Loucy (cell line): Measurements from ENCODE around the gene EIF4G3.

Experiments
- H2AFZ ChIP-seq: fragments of 200-600 bp; sonication (generic); 2 replicates; pipeline ENCODE4 v1.6.0; 2016; ENCODE audit warnings: antibody characterized with exemption, mild to moderate bottlenecking, low read length, moderate library complexity
- H3F3A ChIP-seq: fragments of 200-600 bp; 2 replicates; pipeline ENCODE4 v1.6.0; 2016; ENCODE audit warnings: antibody characterized with exemption, low read depth, mild to moderate bottlenecking
- H3K27me3 ChIP-seq: fragments of 200-600 bp; sonication (generic); 2 replicates; pipeline ENCODE4 v1.6.1; 2014; ENCODE audit warnings: low read length, mild to moderate bottlenecking; ENCODE audit not compliant: insufficient read depth, poor library complexity, severe bottlenecking
- H3K36me3 ChIP-seq: fragments of 200-600 bp; sonication (generic); 2 replicates; pipeline ENCODE4 v1.6.1; 2016; ENCODE audit warnings: low read length; ENCODE audit not compliant: insufficient read depth
- H3K4me1 ChIP-seq: fragments of 200-600 bp; sonication (generic); 2 replicates; pipeline ENCODE4 v1.5.1; 2014; ENCODE audit warnings: low read length, mild to moderate bottlenecking; ENCODE audit not compliant: insufficient read depth, poor library complexity, severe bottlenecking
- H3K4me2 ChIP-seq: fragments of 200-600 bp; sonication (generic); 2 replicates; pipeline ENCODE4 v1.6.0; 2014; ENCODE audit warnings: antibody characterized with exemption, low read length, low read depth, mild to moderate bottlenecking; ENCODE audit not compliant: poor library complexity, severe bottlenecking
- H3K4me3 ChIP-seq: fragments of 200-600 bp; sonication (generic); 2 replicates; pipeline ENCODE4 v1.5.1; 2014; ENCODE audit warnings: low read length, mild to moderate bottlenecking, mixed read lengths; ENCODE audit not compliant: poor library complexity, severe bottlenecking
- H3K79me2 ChIP-seq: fragments of 200-600 bp; sonication (generic); 2 replicates; pipeline ENCODE4 v1.6.1; 2014; ENCODE audit warnings: low read length; ENCODE audit not compliant: insufficient read depth
- H3K9ac ChIP-seq: fragments of 200-600 bp; sonication (generic); 2 replicates; pipeline ENCODE4 v1.6.0; 2014; ENCODE audit warnings: mild to moderate bottlenecking, low read depth, low read length, moderate library complexity; ENCODE audit not compliant: poor library complexity, severe bottlenecking
- H3K9me2 ChIP-seq: fragments of 200-600 bp; sonication (generic); replicated peaks from 2 replicates; pipeline ENCODE4 v1.6.1; 2016; ENCODE audit warnings: low read depth, low read length, mixed read lengths
- H3K9me3 ChIP-seq: fragments of 200-600 bp; sonication (generic); 2 replicates; pipeline ENCODE4 v1.6.1; 2014; ENCODE audit warnings: mild to moderate bottlenecking, antibody characterized with exemption, low read length, low read depth; ENCODE audit not compliant: insufficient read depth
- H4K20me1 ChIP-seq: fragments of 200-600 bp; sonication (generic); 2 replicates; pipeline ENCODE4 v1.6.0; 2014; ENCODE audit warnings: antibody characterized with exemption, low read length, mild to moderate bottlenecking; ENCODE audit not compliant: insufficient read depth, poor library complexity, severe bottlenecking
- EZH2phosphoT487 ChIP-seq: fragments of 200-600 bp; IDR thresholded peaks from 2 replicates; pipeline ENCODE4 v1.6.1; 2018; ENCODE audit warnings: antibody characterized with exemption, mild to moderate bottlenecking, moderate library complexity, borderline replicate concordance
- TF ChIP-seq, protein P1 (sequence below): fragments of 200-600 bp; sonication (generic); conservative IDR thresholded peaks from 2 replicates; pipeline ENCODE4 v1.5.1; 2014; ENCODE audit warnings: mild to moderate bottlenecking, antibody characterized with exemption, low read length

The EIF4G3 gene

DNA sequence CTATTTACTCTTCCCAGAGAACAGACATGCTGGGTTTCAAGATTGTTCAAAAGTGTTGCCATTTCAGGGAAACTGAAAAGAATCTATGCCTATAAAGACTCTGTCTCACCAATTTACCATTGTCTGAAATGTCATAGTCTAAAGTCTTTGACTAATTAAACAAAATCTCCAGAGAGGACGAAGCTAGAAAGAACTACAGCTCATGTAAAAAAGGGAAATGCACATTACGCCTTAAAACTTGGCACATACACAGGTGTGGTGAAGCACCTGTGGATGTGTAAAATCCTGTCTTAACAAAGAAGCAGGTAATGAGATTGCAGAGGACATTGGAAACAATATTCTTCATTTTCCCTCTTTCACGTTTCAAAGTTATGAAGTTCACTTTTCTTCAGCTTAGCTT is 130.6 kb downstream of the EIF4G3 start:
- H3K9me3 ChIP-seq: no peaks in the 10 kb centered on the region
- H4K20me1 ChIP-seq: no peaks in the 10 kb centered on the region
- peaks cover 8% of the 10 kb centered on the region; the same call in 1 of the 2 replicates for H3K36me3 ChIP-seq
- no peaks in the 10 kb centered on the region for H3K27me3 ChIP-seq
- H3K9me2 ChIP-seq: no peaks in the 10 kb centered on the region
- TF ChIP-seq, protein P1, sequence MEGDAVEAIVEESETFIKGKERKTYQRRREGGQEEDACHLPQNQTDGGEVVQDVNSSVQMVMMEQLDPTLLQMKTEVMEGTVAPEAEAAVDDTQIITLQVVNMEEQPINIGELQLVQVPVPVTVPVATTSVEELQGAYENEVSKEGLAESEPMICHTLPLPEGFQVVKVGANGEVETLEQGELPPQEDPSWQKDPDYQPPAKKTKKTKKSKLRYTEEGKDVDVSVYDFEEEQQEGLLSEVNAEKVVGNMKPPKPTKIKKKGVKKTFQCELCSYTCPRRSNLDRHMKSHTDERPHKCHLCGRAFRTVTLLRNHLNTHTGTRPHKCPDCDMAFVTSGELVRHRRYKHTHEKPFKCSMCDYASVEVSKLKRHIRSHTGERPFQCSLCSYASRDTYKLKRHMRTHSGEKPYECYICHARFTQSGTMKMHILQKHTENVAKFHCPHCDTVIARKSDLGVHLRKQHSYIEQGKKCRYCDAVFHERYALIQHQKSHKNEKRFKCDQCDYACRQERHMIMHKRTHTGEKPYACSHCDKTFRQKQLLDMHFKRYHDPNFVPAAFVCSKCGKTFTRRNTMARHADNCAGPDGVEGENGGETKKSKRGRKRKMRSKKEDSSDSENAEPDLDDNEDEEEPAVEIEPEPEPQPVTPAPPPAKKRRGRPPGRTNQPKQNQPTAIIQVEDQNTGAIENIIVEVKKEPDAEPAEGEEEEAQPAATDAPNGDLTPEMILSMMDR: no peak
- TF ChIP-seq EZH2phosphoT487: no peak
- H3F3A ChIP-seq: no peaks in the 10 kb centered on the region
- H3K4me1 ChIP-seq: no peaks in the 10 kb centered on the region
- no peak overlapping the region for H3K4me3 ChIP-seq
- no peak overlapping the region for H2AFZ ChIP-seq
- H3K79me2 ChIP-seq: no peaks in the 10 kb centered on the region
- no peak overlapping the region for H3K4me2 ChIP-seq
- H3K9ac ChIP-seq: no peak overlapping the region

DNA sequence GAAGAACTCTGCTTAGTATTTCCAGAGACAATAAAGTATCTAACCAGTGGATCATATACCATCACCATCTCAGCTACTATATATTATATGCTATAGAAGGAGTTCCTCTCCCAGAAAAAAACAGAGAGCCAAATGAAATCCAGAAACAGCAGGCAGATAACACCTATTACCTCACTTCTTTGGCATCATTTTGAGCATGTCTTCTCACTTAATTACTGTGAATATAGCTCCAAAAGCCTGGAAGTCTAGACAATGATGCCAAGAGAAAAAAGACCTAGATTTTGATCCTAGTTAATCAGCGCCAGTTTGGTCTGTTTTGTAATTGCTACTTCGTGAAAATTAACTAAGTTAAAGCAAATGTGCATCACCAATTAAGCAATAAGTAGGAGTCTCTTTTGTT is 131.3 kb downstream of the EIF4G3 start:
- no peaks in the 10 kb centered on the region for H3K9me3 ChIP-seq
- no peaks in the 10 kb centered on the region for H3K9me2 ChIP-seq
- no peaks in the 10 kb centered on the region for H4K20me1 ChIP-seq
- H3K4me2 ChIP-seq: no peak overlapping the region
- H3F3A ChIP-seq: no peaks in the 10 kb centered on the region
- H3K4me3 ChIP-seq: no peak overlapping the region
- no peaks in the 10 kb centered on the region for H3K79me2 ChIP-seq
- TF ChIP-seq, protein P1: no peak
- no peak for TF ChIP-seq EZH2phosphoT487
- no peaks in the 10 kb centered on the region for H3K4me1 ChIP-seq
- H3K9ac ChIP-seq: no peak overlapping the region
- no peak overlapping the region for H2AFZ ChIP-seq
- no peaks in the 10 kb centered on the region for H3K27me3 ChIP-seq
- H3K36me3 ChIP-seq: peaks cover 5% of the 10 kb centered on the region; the same call in 1 of the 2 replicates

DNA sequence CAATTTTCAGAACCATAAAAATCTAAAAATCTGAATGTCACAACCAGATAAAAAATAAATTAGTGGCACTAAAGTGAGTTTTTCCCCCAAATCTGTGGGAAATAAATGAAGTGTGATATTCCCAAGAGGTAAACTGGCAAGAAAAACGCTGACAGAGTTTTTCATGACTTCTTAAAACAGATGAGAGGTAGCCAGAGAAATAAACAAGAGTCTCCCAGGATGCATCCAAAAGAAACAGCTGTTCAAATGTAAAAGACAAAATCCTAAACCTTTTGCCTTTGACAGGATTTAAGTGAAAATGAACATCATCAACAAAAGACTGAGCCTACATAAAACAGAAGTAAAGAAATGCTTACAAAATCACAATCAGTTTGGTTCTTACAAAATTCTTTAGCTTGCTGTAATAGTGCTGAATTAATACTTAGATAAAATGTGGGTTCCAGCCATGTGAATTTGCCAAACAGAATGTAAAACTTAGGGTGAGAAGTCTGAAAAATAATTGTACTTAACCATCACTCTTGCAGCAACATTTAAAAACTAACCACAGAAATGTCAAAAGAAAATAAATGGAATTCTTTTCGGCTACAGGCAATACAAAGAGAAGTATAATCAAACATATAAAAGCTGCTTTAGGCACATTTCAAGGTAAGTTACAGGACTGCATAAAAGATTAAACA is 133.6 kb downstream of the EIF4G3 start:
- Histone ChIP-seq H3F3A (no peaks in the 10 kb centered on the region), H3K9ac (no peak overlapping the region), H3K4me2 (no peak overlapping the region), H3K4me1 (peaks cover 5% of the 10 kb centered on the region), H3K4me3 (no peak overlapping the region), H3K79me2 (peaks cover 6% of the 10 kb centered on the region; the same call in 1 of the 2 replicates), H3K36me3 (no peaks in the 10 kb centered on the region), H2AFZ (no peak overlapping the region), H3K9me3 (no peaks in the 10 kb centered on the region), H3K9me2 (no peaks in the 10 kb centered on the region), H4K20me1 (no peaks in the 10 kb centered on the region), H3K27me3 (no peaks in the 10 kb centered on the region)
- TF ChIP-seq EZH2phosphoT487: no peak
- TF ChIP-seq, protein P1: no peak
